Vagina (tissue), 2 donors: Measurements from ENCODE around the gene NOC3L.

Source experiments
- POLR2A ChIP-seq, 2 donors: fragments of 450-650 bp; IDR thresholded peaks; one replicate each; pipeline ENCODE4 v1.6.1; 2017; ENCODE audit warnings: antibody characterized with exemption in 2 of 2, mild to moderate bottlenecking in 2 of 2, moderate library complexity in 2 of 2
- TF ChIP-seq, protein P1 (sequence below), 3 experiments: fragments of 450-650 bp in 2 of 3; fragments of 200-600 bp in 1 of 3; sonication (generic) in 1 of 3; IDR thresholded peaks; one replicate each; pipeline ENCODE4 v1.5.1; 2017 to 2019; ENCODE audit warnings: antibody characterized with exemption in 3 of 3, mild to moderate bottlenecking in 2 of 3, moderate library complexity in 2 of 3

DNA sequence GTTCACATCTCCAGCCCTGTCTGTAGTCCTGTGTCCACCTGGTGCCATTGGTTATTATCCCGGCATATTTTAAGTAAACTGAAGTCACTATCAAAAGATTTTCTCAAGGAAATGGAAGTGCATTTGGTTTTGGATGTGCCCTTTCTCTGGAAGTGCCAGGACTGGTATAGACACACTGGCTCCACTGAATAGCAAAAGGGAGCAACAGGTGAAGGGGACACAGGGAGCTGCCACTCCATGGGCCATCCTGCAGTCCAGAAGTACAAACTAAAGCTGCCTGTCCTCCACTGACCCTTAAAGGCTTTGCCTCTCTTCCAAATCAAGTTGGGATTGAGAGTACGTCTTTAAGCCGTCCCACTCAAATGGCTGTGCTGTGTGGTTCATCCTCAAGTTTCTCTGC, 62.7 kb downstream of the NOC3L start:
- TF ChIP-seq, protein P1, sequence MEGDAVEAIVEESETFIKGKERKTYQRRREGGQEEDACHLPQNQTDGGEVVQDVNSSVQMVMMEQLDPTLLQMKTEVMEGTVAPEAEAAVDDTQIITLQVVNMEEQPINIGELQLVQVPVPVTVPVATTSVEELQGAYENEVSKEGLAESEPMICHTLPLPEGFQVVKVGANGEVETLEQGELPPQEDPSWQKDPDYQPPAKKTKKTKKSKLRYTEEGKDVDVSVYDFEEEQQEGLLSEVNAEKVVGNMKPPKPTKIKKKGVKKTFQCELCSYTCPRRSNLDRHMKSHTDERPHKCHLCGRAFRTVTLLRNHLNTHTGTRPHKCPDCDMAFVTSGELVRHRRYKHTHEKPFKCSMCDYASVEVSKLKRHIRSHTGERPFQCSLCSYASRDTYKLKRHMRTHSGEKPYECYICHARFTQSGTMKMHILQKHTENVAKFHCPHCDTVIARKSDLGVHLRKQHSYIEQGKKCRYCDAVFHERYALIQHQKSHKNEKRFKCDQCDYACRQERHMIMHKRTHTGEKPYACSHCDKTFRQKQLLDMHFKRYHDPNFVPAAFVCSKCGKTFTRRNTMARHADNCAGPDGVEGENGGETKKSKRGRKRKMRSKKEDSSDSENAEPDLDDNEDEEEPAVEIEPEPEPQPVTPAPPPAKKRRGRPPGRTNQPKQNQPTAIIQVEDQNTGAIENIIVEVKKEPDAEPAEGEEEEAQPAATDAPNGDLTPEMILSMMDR (IDR thresholded peaks at IDR 0.05), result no peak
- TF ChIP-seq POLR2A (IDR thresholded peaks at IDR 0.05), result no peak
